AG09319 (cell line): ENCODE data around the gene TRABD2B.

Experiments used
- DNase-seq: peaks from one replicate; pipeline ENCODE4 v3.0.0-alpha.2; 2010; ENCODE audit warnings: low read depth; ENCODE audit errors: extremely low read depth
- CTCF ChIP-seq: IDR thresholded peaks from 2 replicates; pipeline ENCODE4 v1.5.1; 2011; ENCODE audit warnings: low read depth, mild to moderate bottlenecking, inconsistent platforms, low read length, moderate library complexity

The TRABD2B gene

GRCh38 chr1:47875831-47876586, 121.2 kb downstream of the TRABD2B start:
- no peak for TF ChIP-seq CTCF
- DNase-seq = no peak

GRCh38 chr1:47875036-47875435, 122.1 kb downstream of the TRABD2B start:
- DNase-seq = no peak
- TF ChIP-seq CTCF = no peak

GRCh38 chr1:47873337-47873736, 123.8 kb downstream of the TRABD2B start:
- no peak for DNase-seq
- TF ChIP-seq CTCF = no peak

GRCh38 chr1:47872886-47873285, 124.3 kb downstream of the TRABD2B start:
- DNase-seq = no peak
- no peak for TF ChIP-seq CTCF

GRCh38 chr1:47871799-47872353, 125.3 kb downstream of the TRABD2B start:
- no peak for DNase-seq

GRCh38 chr1:47870946-47871676, 126.1 kb downstream of the TRABD2B start:
- DNase-seq = no peak
- no peak for TF ChIP-seq CTCF

More at GRCh38 chr1:47871799-47872353, 125.3 kb downstream of the TRABD2B start:
- TF ChIP-seq CTCF = no peak

- TF ChIP-seq CTCF = no peak
- no peak for DNase-seq
Observed at GRCh38 chr1:47870480-47870879, 126.7 kb downstream of the TRABD2B start.
